ENCODE results near the gene CCBE1.

DNA sequence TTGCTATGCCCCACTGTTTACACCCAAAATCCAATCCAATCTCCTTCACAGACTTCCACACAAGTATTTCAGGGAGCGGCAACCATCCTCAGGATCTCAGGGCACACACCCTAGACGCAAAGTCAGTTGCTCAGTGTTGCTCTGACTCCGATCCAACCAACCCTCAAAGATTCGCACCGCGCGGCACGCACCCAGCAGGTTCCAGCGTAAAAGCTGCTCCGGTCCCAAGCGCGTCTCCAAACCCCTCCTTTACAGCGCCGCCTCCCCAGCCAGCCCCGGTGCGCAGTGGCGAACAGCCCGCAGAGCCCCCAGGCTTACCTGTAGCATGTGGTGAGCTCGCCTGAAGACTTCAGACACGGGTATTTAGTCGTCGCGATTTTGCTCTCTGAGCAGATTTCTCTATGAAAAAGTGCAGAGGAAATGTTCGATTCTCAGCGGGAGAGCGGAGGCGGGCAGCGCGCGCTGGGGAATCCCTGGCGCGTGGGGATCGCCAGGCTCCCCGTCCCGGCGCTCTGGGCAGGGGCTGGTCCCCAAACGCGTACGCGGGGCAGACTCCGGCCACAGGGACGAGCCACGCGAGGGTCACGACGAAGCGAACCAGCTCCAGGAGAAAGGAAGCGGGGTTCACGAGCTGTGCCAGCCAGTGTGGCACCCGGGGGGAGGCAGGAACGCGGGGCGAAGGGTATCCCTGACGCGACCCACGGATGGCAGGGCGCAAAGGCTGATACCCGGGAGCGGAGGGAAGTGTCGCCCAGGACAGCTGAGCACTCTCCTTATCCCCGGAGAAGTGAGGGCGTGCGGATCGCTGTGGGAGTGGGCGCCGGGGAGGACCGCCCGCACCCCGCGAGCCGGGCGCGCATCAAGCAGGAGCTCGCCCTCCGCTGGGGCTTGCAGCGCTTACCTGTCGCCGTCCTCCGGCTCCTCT lies 650 bp downstream of the CCBE1 start:
- TF ChIP-seq GATA2 (IDR thresholded peaks at IDR 0.05; ENCODE audit: low read depth, low read length) (no peak), GATA3 (IDR thresholded peaks at IDR 0.05; ENCODE audit: low read depth, low read length) (no peak)
